ENCODE results near the gene HOMEZ.

GRCh38 chr14:23297096-23297495 lies 11.2 kb upstream of the HOMEZ start:
- TF ChIP-seq EP300 (IDR thresholded peaks at IDR 0.05; ENCODE audit: borderline replicate concordance): no peak
- TF ChIP-seq RAD21 (IDR thresholded peaks at IDR 0.05; ENCODE audit: low read depth): no peak
- TF ChIP-seq, protein P1, sequence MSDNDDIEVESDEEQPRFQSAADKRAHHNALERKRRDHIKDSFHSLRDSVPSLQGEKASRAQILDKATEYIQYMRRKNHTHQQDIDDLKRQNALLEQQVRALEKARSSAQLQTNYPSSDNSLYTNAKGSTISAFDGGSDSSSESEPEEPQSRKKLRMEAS (IDR thresholded peaks at IDR 0.05): no peak
- TF ChIP-seq EGR1 (IDR thresholded peaks at IDR 0.05): no peak
- TF ChIP-seq, protein P2, sequence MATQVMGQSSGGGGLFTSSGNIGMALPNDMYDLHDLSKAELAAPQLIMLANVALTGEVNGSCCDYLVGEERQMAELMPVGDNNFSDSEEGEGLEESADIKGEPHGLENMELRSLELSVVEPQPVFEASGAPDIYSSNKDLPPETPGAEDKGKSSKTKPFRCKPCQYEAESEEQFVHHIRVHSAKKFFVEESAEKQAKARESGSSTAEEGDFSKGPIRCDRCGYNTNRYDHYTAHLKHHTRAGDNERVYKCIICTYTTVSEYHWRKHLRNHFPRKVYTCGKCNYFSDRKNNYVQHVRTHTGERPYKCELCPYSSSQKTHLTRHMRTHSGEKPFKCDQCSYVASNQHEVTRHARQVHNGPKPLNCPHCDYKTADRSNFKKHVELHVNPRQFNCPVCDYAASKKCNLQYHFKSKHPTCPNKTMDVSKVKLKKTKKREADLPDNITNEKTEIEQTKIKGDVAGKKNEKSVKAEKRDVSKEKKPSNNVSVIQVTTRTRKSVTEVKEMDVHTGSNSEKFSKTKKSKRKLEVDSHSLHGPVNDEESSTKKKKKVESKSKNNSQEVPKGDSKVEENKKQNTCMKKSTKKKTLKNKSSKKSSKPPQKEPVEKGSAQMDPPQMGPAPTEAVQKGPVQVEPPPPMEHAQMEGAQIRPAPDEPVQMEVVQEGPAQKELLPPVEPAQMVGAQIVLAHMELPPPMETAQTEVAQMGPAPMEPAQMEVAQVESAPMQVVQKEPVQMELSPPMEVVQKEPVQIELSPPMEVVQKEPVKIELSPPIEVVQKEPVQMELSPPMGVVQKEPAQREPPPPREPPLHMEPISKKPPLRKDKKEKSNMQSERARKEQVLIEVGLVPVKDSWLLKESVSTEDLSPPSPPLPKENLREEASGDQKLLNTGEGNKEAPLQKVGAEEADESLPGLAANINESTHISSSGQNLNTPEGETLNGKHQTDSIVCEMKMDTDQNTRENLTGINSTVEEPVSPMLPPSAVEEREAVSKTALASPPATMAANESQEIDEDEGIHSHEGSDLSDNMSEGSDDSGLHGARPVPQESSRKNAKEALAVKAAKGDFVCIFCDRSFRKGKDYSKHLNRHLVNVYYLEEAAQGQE (IDR thresholded peaks at IDR 0.05; ENCODE audit: low read depth): no peak
- TF ChIP-seq USF1 (IDR thresholded peaks at IDR 0.05): no peak
- TF ChIP-seq CREB1 (IDR thresholded peaks at IDR 0.05; ENCODE audit: low read depth): no peak
- TF ChIP-seq YY1 (IDR thresholded peaks at IDR 0.05; ENCODE audit: low read depth): no peak
- TF ChIP-seq CEBPB (IDR thresholded peaks at IDR 0.05): no peak
- no peak for TF ChIP-seq FOXM1 (IDR thresholded peaks at IDR 0.05; ENCODE audit: borderline replicate concordance, low read depth)
- TF ChIP-seq ZBTB7A (IDR thresholded peaks at IDR 0.05; ENCODE audit: low read depth): no peak
- no peak for TF ChIP-seq NFIC (IDR thresholded peaks at IDR 0.05)
- TF ChIP-seq TEAD4 (IDR thresholded peaks at IDR 0.05): no peak
